HL-60 (cell line): ENCODE measurements around the gene PCSK5.

Source experiments
- DNase-seq, 2 experiments: peaks; one replicate each; pipeline ENCODE4 v3.0.0-alpha.2; 2010 to 2020; ENCODE audit warnings: low read depth in 1 of 2, low spot score in 1 of 2
- H3K27ac ChIP-seq: fragments of 250-450 bp; sonication (Bioruptor Pico); replicated peaks from 2 replicates; pipeline ENCODE4 v1.5.1; 2020; ENCODE audit warnings: mild to moderate bottlenecking, moderate library complexity
- H3K27me3 ChIP-seq: fragments of 250-450 bp; sonication (Bioruptor Pico); 2 replicates; pipeline ENCODE4 v1.5.1; 2021; ENCODE audit warnings: mild to moderate bottlenecking, moderate library complexity; ENCODE audit not compliant: insufficient read depth, poor library complexity, severe bottlenecking
- H3K4me3 ChIP-seq: replicated peaks from 2 replicates; pipeline ENCODE4 v1.5.1; 2011; ENCODE audit warnings: mild to moderate bottlenecking, control low read depth, low read length; ENCODE audit not compliant: insufficient read depth
- CTCF ChIP-seq: IDR thresholded peaks from one replicate; pipeline ENCODE4 v1.5.1; 2011; ENCODE audit warnings: low read length, control low read depth, inconsistent platforms; ENCODE audit not compliant: insufficient read depth
- GABPA ChIP-seq: IDR thresholded peaks from 2 replicates; pipeline ENCODE4 v1.6.1; 2012; ENCODE audit warnings: low read depth
- POLR2AphosphoS5 ChIP-seq: IDR thresholded peaks from 2 replicates; pipeline ENCODE4 v1.6.1; 2012; ENCODE audit warnings: low read depth
- REST ChIP-seq: IDR thresholded peaks from 2 replicates; pipeline ENCODE4 v1.6.1; 2012; ENCODE audit warnings: low read depth; ENCODE audit not compliant: insufficient replicate concordance
- SPI1 ChIP-seq: IDR thresholded peaks from 2 replicates; pipeline ENCODE4 v1.6.1; 2012; ENCODE audit warnings: low read depth, mild to moderate bottlenecking, borderline replicate concordance

Gene PCSK5

DNA sequence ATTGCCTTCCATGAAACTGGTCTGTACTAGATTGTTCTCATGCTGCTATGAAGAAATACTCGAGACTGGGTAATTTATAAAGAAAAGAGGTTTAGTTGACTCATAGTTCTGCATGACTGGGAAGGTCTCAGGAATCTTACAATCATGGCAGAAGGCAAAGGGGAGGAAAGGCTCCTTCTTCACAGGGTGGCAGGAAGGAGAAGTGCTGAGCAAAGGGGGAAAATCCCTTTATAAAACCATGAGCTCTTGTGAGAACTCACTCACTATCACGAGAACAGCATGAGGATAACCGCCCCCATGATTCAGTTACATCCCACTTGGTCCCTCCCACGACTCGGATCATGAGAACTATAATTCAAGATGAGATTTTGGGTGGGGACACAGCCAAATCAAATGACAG lies 340.5 kb downstream of the PCSK5 start:
- TF ChIP-seq SPI1 (no peak), POLR2AphosphoS5 (no peak), REST (no peak), GABPA (no peak), CTCF (no peak)
- DNase-seq = no peak
- H3K27me3 ChIP-seq = no peaks in the 10 kb centered on the region
- no peak overlapping the region for H3K4me3 ChIP-seq
- no peak overlapping the region for H3K27ac ChIP-seq

DNA sequence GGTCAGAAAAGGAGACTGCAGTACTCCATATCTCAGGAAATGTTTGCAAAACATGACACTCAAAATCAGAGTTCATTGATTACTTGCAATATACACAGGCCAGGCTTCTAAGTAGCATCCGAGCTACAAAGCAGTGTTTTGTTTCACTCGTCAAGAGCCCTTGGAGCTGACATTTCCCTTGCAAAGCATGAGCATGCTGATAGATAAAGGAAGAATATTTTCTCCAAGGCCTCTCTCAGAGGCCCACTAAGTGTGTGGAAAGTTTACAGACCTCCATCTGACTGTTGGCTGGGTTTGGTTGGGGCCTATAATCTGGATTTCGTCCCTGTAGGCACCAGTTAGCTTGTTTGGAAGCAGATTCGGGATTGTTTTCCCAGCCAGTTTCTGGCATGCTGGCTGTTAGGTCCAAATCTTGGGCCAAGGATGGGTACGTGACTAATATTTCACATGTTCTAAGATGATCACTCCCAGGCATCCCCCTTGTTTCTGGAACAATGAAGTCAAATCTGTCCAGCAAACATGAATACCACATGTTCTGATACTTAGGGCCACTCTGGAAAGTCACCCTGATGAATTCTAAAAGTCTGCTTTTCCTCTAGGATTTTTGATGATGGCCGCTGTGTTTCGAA lies 342.5 kb downstream of the PCSK5 start:
- TF ChIP-seq GABPA = no peak
- TF ChIP-seq SPI1 = no peak
- TF ChIP-seq CTCF = no peak
- no peak for TF ChIP-seq REST
- no peak overlapping the region for H3K27ac ChIP-seq
- no peaks in the 10 kb centered on the region for H3K27me3 ChIP-seq
- no peak for DNase-seq
- no peak overlapping the region for H3K4me3 ChIP-seq

DNA sequence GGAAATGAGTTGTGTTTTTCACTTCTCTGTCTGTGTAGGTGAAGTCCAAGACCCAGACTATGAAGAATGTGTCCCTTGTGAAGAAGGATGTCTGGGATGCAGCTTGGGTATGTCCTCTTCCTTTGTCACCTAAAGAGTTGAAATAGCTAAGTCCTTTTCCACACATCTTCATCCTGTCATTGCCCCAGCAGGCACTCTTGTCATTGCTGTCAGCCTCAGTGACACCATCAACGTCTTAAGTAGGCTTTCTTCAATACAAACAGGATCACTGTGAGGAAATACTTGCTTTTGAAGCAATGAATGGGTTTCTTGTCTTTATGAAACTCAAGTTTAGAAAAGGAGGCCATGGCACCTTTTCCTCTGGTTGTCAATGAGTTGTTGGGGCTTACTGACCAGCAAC lies 350.1 kb downstream of the PCSK5 start:
- DNase-seq = no peak
- Histone ChIP-seq H3K27me3 (no peaks in the 10 kb centered on the region), H3K27ac (no peak overlapping the region), H3K4me3 (no peak overlapping the region)
- TF ChIP-seq SPI1 = no peak
- no peak for TF ChIP-seq CTCF
- TF ChIP-seq POLR2AphosphoS5 = no peak
- TF ChIP-seq REST = no peak
- TF ChIP-seq GABPA = no peak
